Measurements from ENCODE around the gene TMC7.

The TMC7 gene

DNA sequence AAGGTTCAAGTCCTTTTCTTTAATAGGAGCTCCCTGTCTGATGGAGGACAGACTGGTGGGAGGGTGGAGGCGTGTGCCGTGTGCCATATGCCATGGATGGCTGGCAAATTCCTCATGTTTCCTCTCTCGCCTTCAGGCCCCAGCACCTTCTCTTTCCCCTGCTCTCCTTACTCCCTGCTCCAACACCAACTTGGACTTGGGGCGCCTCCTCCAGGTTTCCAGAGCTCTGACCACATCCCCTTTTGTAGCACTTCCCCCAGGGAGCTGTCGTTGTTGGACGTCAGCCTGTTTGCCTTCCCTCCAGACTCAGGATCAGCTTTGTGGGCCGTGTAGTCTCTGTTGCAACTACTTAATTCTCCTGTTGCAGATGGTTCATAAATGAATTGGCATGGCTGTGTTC lies 30.7 kb downstream of the TMC7 start:
- Histone ChIP-seq H3K9me2 (replicated peaks; ENCODE audit: insufficient read depth, low read length) (no peaks in the 10 kb centered on the region), H3K79me2 (ENCODE audit: low read length) (no peaks in the 10 kb centered on the region), H3K4me2 (ENCODE audit: low read depth, low read length) (no peak overlapping the region), H4K20me1 (ENCODE audit: insufficient read depth, low read length) (no peaks in the 10 kb centered on the region), H3K27ac (ENCODE audit: low read length) (no peak overlapping the region), H3K9ac (ENCODE audit: low read length) (no peak overlapping the region), H3K4me1 (ENCODE audit: low read length) (no peaks in the 10 kb centered on the region), H2AFZ (ENCODE audit: low read length) (no peak overlapping the region), H3K27me3 (replicated peaks; ENCODE audit: insufficient read depth, low read length) (no peaks in the 10 kb centered on the region), H3K4me3 (ENCODE audit: low read length) (no peak overlapping the region), H3K9me3 (replicated peaks; ENCODE audit: insufficient read depth, low read length) (no peaks in the 10 kb centered on the region), H3K36me3 (replicated peaks; ENCODE audit: insufficient read depth, low read length) (no peaks in the 10 kb centered on the region), H3F3A (ENCODE audit: insufficient read depth, low read length) (no peaks in the 10 kb centered on the region)
- TF ChIP-seq, protein P1, sequence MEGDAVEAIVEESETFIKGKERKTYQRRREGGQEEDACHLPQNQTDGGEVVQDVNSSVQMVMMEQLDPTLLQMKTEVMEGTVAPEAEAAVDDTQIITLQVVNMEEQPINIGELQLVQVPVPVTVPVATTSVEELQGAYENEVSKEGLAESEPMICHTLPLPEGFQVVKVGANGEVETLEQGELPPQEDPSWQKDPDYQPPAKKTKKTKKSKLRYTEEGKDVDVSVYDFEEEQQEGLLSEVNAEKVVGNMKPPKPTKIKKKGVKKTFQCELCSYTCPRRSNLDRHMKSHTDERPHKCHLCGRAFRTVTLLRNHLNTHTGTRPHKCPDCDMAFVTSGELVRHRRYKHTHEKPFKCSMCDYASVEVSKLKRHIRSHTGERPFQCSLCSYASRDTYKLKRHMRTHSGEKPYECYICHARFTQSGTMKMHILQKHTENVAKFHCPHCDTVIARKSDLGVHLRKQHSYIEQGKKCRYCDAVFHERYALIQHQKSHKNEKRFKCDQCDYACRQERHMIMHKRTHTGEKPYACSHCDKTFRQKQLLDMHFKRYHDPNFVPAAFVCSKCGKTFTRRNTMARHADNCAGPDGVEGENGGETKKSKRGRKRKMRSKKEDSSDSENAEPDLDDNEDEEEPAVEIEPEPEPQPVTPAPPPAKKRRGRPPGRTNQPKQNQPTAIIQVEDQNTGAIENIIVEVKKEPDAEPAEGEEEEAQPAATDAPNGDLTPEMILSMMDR (IDR thresholded peaks at IDR 0.05; ENCODE audit: low read length): no peak
- TF ChIP-seq EZH2phosphoT487 (IDR thresholded peaks at IDR 0.05; ENCODE audit: low read length) (no peak), EZH2 (optimal IDR thresholded peaks at IDR 0.05; ENCODE audit: low read depth, low read length) (no peak)
- no peak for DNase-seq

DNA sequence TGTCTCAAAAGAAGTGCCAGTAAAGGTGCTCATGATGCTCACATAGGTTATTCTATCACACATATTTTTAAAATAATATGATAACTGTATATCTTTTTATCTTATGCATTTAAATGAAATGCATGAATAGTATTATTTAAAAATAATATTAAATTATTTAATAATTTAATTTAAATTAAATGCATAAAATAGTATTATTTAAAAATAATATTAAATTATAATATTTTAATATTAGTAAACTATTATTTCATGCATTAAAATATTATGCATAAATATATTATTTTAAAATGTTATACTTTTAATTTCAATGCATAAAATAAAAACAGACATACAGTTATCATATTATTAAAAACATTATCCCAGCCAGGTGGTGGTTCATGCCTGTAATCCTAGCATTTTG lies 33.4 kb downstream of the TMC7 start:
- Histone ChIP-seq H3K27ac (ENCODE audit: low read length) (no peak overlapping the region), H2AFZ (ENCODE audit: low read length) (no peak overlapping the region), H3K9ac (ENCODE audit: low read length) (no peak overlapping the region), H3K9me2 (replicated peaks; ENCODE audit: insufficient read depth, low read length) (no peaks in the 10 kb centered on the region), H3K4me2 (ENCODE audit: low read depth, low read length) (no peak overlapping the region), H3K9me3 (replicated peaks; ENCODE audit: insufficient read depth, low read length) (no peaks in the 10 kb centered on the region), H3K4me1 (ENCODE audit: low read length) (no peaks in the 10 kb centered on the region), H3K27me3 (replicated peaks; ENCODE audit: insufficient read depth, low read length) (no peaks in the 10 kb centered on the region), H3F3A (ENCODE audit: insufficient read depth, low read length) (no peaks in the 10 kb centered on the region), H3K79me2 (ENCODE audit: low read length) (no peaks in the 10 kb centered on the region), H3K4me3 (ENCODE audit: low read length) (no peak overlapping the region), H4K20me1 (ENCODE audit: insufficient read depth, low read length) (no peaks in the 10 kb centered on the region), H3K36me3 (replicated peaks; ENCODE audit: insufficient read depth, low read length) (no peaks in the 10 kb centered on the region)
- TF ChIP-seq EZH2 (optimal IDR thresholded peaks at IDR 0.05; ENCODE audit: low read depth, low read length) (no peak), EZH2phosphoT487 (IDR thresholded peaks at IDR 0.05; ENCODE audit: low read length) (no peak)
- no peak for DNase-seq

DNA sequence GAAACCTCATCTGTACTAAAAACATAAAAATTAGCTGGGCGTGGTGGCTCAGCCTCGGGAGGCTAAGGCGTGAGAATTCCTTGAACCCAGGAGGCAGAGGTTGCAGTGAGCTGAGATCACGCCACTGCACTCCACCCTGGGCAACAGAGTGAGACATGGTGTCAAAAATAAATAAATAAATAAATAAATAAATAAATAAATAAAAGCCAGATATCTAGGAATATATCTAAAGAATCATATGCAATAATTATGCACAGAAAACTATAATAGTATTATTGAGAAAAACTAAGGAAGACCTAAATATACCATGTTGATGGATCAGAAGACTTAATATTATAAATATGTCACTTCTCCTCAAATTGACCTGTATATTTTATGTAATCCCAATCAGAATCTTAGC lies 37.0 kb downstream of the TMC7 start:
- Histone ChIP-seq H3K27me3 (replicated peaks; ENCODE audit: insufficient read depth, low read length) (no peaks in the 10 kb centered on the region), H3K9me2 (replicated peaks; ENCODE audit: insufficient read depth, low read length) (no peaks in the 10 kb centered on the region), H3K79me2 (ENCODE audit: low read length) (no peaks in the 10 kb centered on the region), H3K27ac (ENCODE audit: low read length) (no peak overlapping the region), H3K36me3 (replicated peaks; ENCODE audit: insufficient read depth, low read length) (no peaks in the 10 kb centered on the region), H3K9ac (ENCODE audit: low read length) (no peak overlapping the region), H2AFZ (ENCODE audit: low read length) (no peak overlapping the region), H3K4me3 (ENCODE audit: low read length) (no peak overlapping the region), H3K4me2 (ENCODE audit: low read depth, low read length) (no peak overlapping the region), H4K20me1 (ENCODE audit: insufficient read depth, low read length) (no peaks in the 10 kb centered on the region), H3F3A (ENCODE audit: insufficient read depth, low read length) (no peaks in the 10 kb centered on the region), H3K9me3 (replicated peaks; ENCODE audit: insufficient read depth, low read length) (no peaks in the 10 kb centered on the region), H3K4me1 (ENCODE audit: low read length) (no peaks in the 10 kb centered on the region)
- DNase-seq: no peak
- TF ChIP-seq EZH2 (optimal IDR thresholded peaks at IDR 0.05; ENCODE audit: low read depth, low read length) (no peak), EZH2phosphoT487 (IDR thresholded peaks at IDR 0.05; ENCODE audit: low read length) (no peak)
- TF ChIP-seq, protein P1 (IDR thresholded peaks at IDR 0.05; ENCODE audit: low read length): no peak

DNA sequence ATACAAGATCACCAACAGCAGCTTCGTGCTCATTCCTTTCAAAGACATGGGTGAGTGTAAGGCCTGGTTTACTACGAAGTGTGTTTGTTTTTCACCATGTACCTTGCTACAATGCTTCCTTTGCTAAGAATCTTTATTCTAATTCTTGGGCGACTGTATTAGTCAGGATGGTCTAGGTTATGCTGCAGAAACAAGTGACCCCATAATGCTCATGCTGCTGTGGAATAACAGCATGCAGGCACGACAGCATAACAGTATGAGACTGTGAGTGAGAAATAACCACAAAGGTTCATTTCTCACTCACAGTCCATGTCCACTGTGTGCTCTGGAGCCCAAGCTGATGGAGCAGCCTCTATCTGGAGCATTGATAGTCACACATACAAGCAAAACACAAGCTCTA lies 38.0 kb downstream of the TMC7 start:
- TF ChIP-seq, protein P1 (IDR thresholded peaks at IDR 0.05; ENCODE audit: low read length): no peak
- TF ChIP-seq EZH2 (optimal IDR thresholded peaks at IDR 0.05; ENCODE audit: low read depth, low read length) (no peak), EZH2phosphoT487 (IDR thresholded peaks at IDR 0.05; ENCODE audit: low read length) (no peak)
- no peaks in the 10 kb centered on the region for H3K79me2 ChIP-seq (ENCODE audit: low read length)
- H3K9me2 ChIP-seq (replicated peaks; ENCODE audit: insufficient read depth, low read length): no peaks in the 10 kb centered on the region
- H4K20me1 ChIP-seq (ENCODE audit: insufficient read depth, low read length): no peaks in the 10 kb centered on the region
- H3K27me3 ChIP-seq (replicated peaks; ENCODE audit: insufficient read depth, low read length): no peaks in the 10 kb centered on the region
- DNase-seq: no peak
- H3K36me3 ChIP-seq (replicated peaks; ENCODE audit: insufficient read depth, low read length): no peaks in the 10 kb centered on the region
- no peak overlapping the region for H3K27ac ChIP-seq (ENCODE audit: low read length)
- no peak overlapping the region for H3K4me3 ChIP-seq (ENCODE audit: low read length)
- H3K9ac ChIP-seq (ENCODE audit: low read length): no peak overlapping the region
- H3F3A ChIP-seq (ENCODE audit: insufficient read depth, low read length): no peaks in the 10 kb centered on the region
- H3K4me2 ChIP-seq (ENCODE audit: low read depth, low read length): no peak overlapping the region
- H2AFZ ChIP-seq (ENCODE audit: low read length): no peak overlapping the region
- no peaks in the 10 kb centered on the region for H3K9me3 ChIP-seq (replicated peaks; ENCODE audit: insufficient read depth, low read length)
- H3K4me1 ChIP-seq (ENCODE audit: low read length): no peaks in the 10 kb centered on the region
